C4-2B (cell line): ENCODE data around the gene SHISA6.

Experiments used
- CTCF ChIP-seq: fragments of 450-650 bp; conservative IDR thresholded peaks from 2 replicates; pipeline ENCODE4 v1.5.1; 2017; ENCODE audit warnings: mild to moderate bottlenecking
- ZFX ChIP-seq: fragments of 450-650 bp; IDR thresholded peaks from 2 replicates; pipeline ENCODE4 v1.6.1; 2017

- no peak for TF ChIP-seq CTCF
- no peak for TF ChIP-seq ZFX
Observed at GRCh38 chr17:11499881-11500280, 258.9 kb downstream of the SHISA6 start.
